Activated T-cell treated with anti-CD3 and anti-CD28 coated beads, Interleukin-2, amount 50 U/mL, for 72 hours (primary cell): ENCODE data around the gene ALKAL2. TPM values are rescaled to one million over a fixed set of nuclear protein-coding genes. Genes with fewer than 3 reads are reported as not detected.
"Not testable (repeated sequence)": the region's sequence is repeated elsewhere in the genome, so short reads cannot be mapped to it uniquely, and the experiment has no call there.

Experiments used
- ATAC-seq, 2 donors: fragments of 150-1000 bp; cut with Tn5 transposase; replicated peaks in 1 of 2; 2 replicates each; pipeline ENCODE4 v1.10.0; 2021; ENCODE audit warnings: moderate library complexity in 2 of 2, mild to moderate bottlenecking in 1 of 2
- DNase-seq, 2 donors: peaks; one replicate each; pipeline ENCODE4 v3.0.0; 2021 to 2022; ENCODE audit warnings: mixed read lengths in 1 of 2
- H3K27ac Mint-ChIP-seq: one replicate; pipeline ENCODE4 v1.8.0; 2022; ENCODE audit warnings: mild to moderate bottlenecking, moderate library complexity, mixed read lengths
- H3K27me3 Mint-ChIP-seq: one replicate; pipeline ENCODE4 v1.8.0; 2022; ENCODE audit warnings: low read depth, mixed read lengths
- H3K36me3 Mint-ChIP-seq, 2 donors: one replicate each; pipeline ENCODE4 v1.8.0; 2022; ENCODE audit warnings: mixed read lengths in 2 of 2, mild to moderate bottlenecking in 1 of 2; ENCODE audit not compliant: insufficient read depth in 2 of 2
- H3K4me1 Mint-ChIP-seq: one replicate; pipeline ENCODE4 v1.8.0; 2022; ENCODE audit warnings: low read depth, mixed read lengths
- H3K4me3 Mint-ChIP-seq, 2 donors: one replicate each; pipeline ENCODE4 v1.8.0; 2022; ENCODE audit warnings: mild to moderate bottlenecking in 2 of 2, mixed read lengths in 2 of 2, moderate library complexity in 2 of 2
- H3K9me3 Mint-ChIP-seq, 2 donors: one replicate each; pipeline ENCODE4 v1.8.0; 2022; ENCODE audit warnings: mixed read lengths in 2 of 2
- total RNA-seq, 2 donors: library from RNA; stranded (reverse); gene quantifications; one replicate each; pipeline ENCODE4 v1.2.3, GENCODE V29; 2022

The ALKAL2 gene, protein sequence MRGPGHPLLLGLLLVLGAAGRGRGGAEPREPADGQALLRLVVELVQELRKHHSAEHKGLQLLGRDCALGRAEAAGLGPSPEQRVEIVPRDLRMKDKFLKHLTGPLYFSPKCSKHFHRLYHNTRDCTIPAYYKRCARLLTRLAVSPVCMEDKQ
- under 1 TPM; 0.36 to 0.60 TPM for total RNA-seq

- peak within 1 kb of the TSS; percentile 57 to 86 for H3K4me3 Mint-ChIP-seq
- H3K9me3 Mint-ChIP-seq: no peaks in the 10 kb centered on the region
- ATAC-seq: peak; percentile 34 to 44
- H3K27ac Mint-ChIP-seq: no peak within 1 kb of the TSS
- no peaks in the 10 kb centered on the region for H3K4me1 Mint-ChIP-seq
- DNase-seq: peak; percentile 25 to 27
- no peaks in the 10 kb centered on the region for H3K36me3 Mint-ChIP-seq
- peaks cover 52% of the 10 kb centered on the region for H3K27me3 Mint-ChIP-seq
Observed at GRCh38 chr2:287911-288757, at the start of gene ALKAL2. TSS of gene ALKAL2 (minus strand) at chr2:288091. CDS start at chr2:287835, 256 bp downstream.

- peaks cover 13 to 16% of the 10 kb centered on the region in 2 donors for H3K9me3 Mint-ChIP-seq
- DNase-seq, ATAC-seq, H3K4me1 Mint-ChIP-seq, H3K4me3 Mint-ChIP-seq, H3K27ac Mint-ChIP-seq: not testable (repeated sequence)
- H3K36me3 Mint-ChIP-seq: peaks cover 10 to 15% of the 10 kb centered on the region in 2 donors
- H3K27me3 Mint-ChIP-seq: peaks cover 20% of the 10 kb centered on the region
Observed at GRCh38 chr2:336949-337348, 49.1 kb upstream of the ALKAL2 start.

- Mint-ChIP-seq H3K27me3 (peaks cover 20% of the 10 kb centered on the region), H3K9me3 (peaks cover 13 to 16% of the 10 kb centered on the region in 2 donors), H3K36me3 (peaks cover 10 to 15% of the 10 kb centered on the region in 2 donors), H3K27ac (no peak overlapping the region), H3K4me1 (no peaks in the 10 kb centered on the region), H3K4me3 (no peak overlapping the region)
- no peak for ATAC-seq
- no peak for DNase-seq
Observed at GRCh38 chr2:336360-336759, 48.5 kb upstream of the ALKAL2 start.

DNA sequence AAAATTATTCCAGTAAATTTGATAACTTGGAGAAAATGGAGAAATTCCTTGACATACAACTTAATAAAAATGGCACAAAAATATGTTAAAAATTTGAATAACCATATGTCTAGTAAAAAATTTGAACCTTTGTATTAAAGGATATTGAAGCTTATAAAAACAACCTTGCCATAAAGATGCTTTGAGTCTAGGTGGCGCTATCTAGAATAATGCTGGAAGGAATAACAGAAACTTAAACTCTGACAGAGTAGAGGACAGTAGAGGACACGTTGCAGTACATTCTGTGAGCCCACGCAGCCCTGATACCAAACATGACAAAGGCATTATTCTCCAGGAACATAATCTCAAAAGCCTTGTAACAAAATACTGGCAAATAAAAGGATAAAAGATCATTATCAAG, 44.7 kb upstream of the ALKAL2 start:
- H3K9me3 Mint-ChIP-seq: peaks cover 13 to 16% of the 10 kb centered on the region in 2 donors
- no peak overlapping the region for H3K27ac Mint-ChIP-seq
- no peak for ATAC-seq
- peaks cover 10 to 15% of the 10 kb centered on the region in 2 donors for H3K36me3 Mint-ChIP-seq
- peaks cover 40% of the 10 kb centered on the region for H3K27me3 Mint-ChIP-seq
- no peaks in the 10 kb centered on the region for H3K4me1 Mint-ChIP-seq
- DNase-seq: no peak
- H3K4me3 Mint-ChIP-seq: no peak overlapping the region

DNA sequence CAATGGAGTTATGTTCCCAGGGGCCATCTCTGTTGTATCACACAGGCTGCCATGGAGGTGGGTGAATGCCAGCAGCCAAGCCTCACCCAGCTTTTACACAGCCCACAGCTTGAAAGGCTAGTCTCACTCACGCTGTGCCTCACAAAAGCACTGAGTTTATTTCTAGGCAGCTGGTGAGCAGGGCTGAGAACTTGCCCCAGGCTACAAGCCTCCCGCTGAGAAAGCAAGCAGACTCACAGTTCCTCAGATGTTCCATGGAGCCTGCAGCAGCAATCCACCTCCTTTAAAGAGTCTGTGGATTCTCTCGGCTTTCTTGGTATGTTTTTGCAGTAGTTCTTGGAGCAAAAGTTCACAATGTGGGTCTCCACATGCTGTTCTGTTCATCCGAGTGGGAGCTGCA, 40.9 kb upstream of the ALKAL2 start:
- H3K4me1 Mint-ChIP-seq: no peaks in the 10 kb centered on the region
- H3K27me3 Mint-ChIP-seq: peaks cover 70% of the 10 kb centered on the region
- no peak for ATAC-seq
- H3K36me3 Mint-ChIP-seq: peaks cover 0 to 2% of the 10 kb centered on the region in 2 donors
- no peak overlapping the region for H3K27ac Mint-ChIP-seq
- no peak overlapping the region for H3K4me3 Mint-ChIP-seq
- H3K9me3 Mint-ChIP-seq: peaks cover 12% of the 10 kb centered on the region in 2 donors
- no peak for DNase-seq

- Mint-ChIP-seq H3K4me1 (peaks cover 14% of the 10 kb centered on the region), H3K36me3 (peaks cover 4 to 5% of the 10 kb centered on the region in 2 donors), H3K27me3 (peaks cover 35% of the 10 kb centered on the region), H3K27ac (no peak overlapping the region), H3K4me3 (no peak overlapping the region), H3K9me3 (peaks cover 16 to 17% of the 10 kb centered on the region in 2 donors)
- no peak for ATAC-seq
- no peak for DNase-seq
Observed at GRCh38 chr2:323035-323434, 35.1 kb upstream of the ALKAL2 start.

- no peak for DNase-seq
- H3K27me3 Mint-ChIP-seq: peaks cover 30% of the 10 kb centered on the region
- H3K9me3 Mint-ChIP-seq: peaks cover 16% of the 10 kb centered on the region in 2 donors
- H3K4me1 Mint-ChIP-seq: peaks cover 21% of the 10 kb centered on the region
- H3K4me3 Mint-ChIP-seq: no peak overlapping the region
- no peak for ATAC-seq
- H3K36me3 Mint-ChIP-seq: peaks cover 4% of the 10 kb centered on the region in 2 donors
- no peak overlapping the region for H3K27ac Mint-ChIP-seq
Observed at GRCh38 chr2:322326-322725, 34.4 kb upstream of the ALKAL2 start.

DNA sequence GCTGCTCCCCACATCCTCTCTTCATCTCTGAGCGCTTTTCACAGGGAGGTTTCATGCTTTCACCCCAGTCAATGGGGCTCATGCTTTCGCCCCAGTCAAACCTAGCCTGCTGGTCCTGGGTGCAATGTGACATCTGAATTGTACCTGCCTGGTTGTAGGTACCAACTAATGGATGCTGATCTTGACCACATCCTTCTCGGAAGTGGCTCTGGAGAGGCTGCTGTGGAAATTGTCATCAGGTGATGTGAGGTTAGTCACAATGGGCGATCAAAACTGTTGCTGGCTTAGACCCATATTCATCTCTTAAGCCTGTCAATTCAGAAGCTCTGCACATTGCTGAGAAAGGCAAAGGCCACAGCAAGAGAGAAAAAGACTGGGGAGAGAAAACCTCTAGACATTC, 32.7 kb upstream of the ALKAL2 start:
- no peak overlapping the region for H3K4me3 Mint-ChIP-seq
- no peak for ATAC-seq
- peaks cover 8 to 10% of the 10 kb centered on the region in 2 donors for H3K9me3 Mint-ChIP-seq
- H3K36me3 Mint-ChIP-seq: peaks cover 2 to 4% of the 10 kb centered on the region in 2 donors
- H3K27ac Mint-ChIP-seq: no peak overlapping the region
- peaks cover 25% of the 10 kb centered on the region for H3K27me3 Mint-ChIP-seq
- DNase-seq: no peak
- peaks cover 24% of the 10 kb centered on the region for H3K4me1 Mint-ChIP-seq

GRCh38 chr2:319059-319600, 31.2 kb upstream of the ALKAL2 start:
- ATAC-seq: no peak
- H3K4me1 Mint-ChIP-seq: peaks cover 24% of the 10 kb centered on the region
- H3K36me3 Mint-ChIP-seq: peaks cover 2 to 4% of the 10 kb centered on the region in 2 donors
- peak overlapping the region; percentile 97 for H3K27ac Mint-ChIP-seq
- DNase-seq: peak in 1 of 2 donors; percentile 4
- H3K4me3 Mint-ChIP-seq: peak overlapping the region; percentile 68 to 92
- H3K9me3 Mint-ChIP-seq: peaks cover 6% of the 10 kb centered on the region in 2 donors
- peaks cover 11% of the 10 kb centered on the region for H3K27me3 Mint-ChIP-seq

GRCh38 chr2:317501-318424, 29.9 kb upstream of the ALKAL2 start:
- Mint-ChIP-seq H3K4me1 (peaks cover 24% of the 10 kb centered on the region), H3K27me3 (peaks cover 8% of the 10 kb centered on the region), H3K4me3 (peak overlapping the region; percentile 68 to 92), H3K27ac (peak overlapping the region; percentile 97), H3K36me3 (peaks cover 2 to 4% of the 10 kb centered on the region in 2 donors), H3K9me3 (peaks cover 6% of the 10 kb centered on the region in 2 donors)
- DNase-seq: peak; percentile 50 to 53
- peak; percentile 89 to 90 for ATAC-seq

GRCh38 chr2:316381-316780, 28.5 kb upstream of the ALKAL2 start:
- Mint-ChIP-seq H3K36me3 (peaks cover 2 to 4% of the 10 kb centered on the region in 2 donors), H3K27ac (peak overlapping the region; percentile 44), H3K9me3 (peaks cover 6% of the 10 kb centered on the region in 2 donors), H3K4me1 (peaks cover 24% of the 10 kb centered on the region), H3K27me3 (peaks cover 8% of the 10 kb centered on the region), H3K4me3 (no peak overlapping the region)
- no peak for ATAC-seq
- no peak for DNase-seq

DNA sequence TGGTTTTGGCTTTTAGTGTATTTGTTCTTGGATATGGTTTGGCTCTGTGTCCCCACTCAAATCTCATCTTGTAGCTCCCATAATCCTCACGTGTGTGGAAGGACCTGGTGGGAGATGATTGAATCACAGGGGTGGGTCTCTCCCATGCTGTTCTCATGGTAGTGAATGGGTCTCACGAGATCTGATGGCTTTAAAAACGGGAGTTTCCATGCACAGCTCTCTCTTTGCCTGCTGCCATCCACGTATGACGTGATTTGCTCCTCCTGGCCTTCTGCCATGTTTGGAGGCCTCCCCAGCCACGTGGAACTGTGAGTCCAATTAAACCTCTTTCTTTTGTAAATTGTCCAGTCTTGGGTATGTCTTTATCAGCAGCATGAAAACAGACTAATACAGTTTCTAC, 28.0 kb upstream of the ALKAL2 start:
- ATAC-seq, H3K9me3 Mint-ChIP-seq, H3K36me3 Mint-ChIP-seq, H3K27me3 Mint-ChIP-seq, DNase-seq, H3K4me3 Mint-ChIP-seq: not testable (repeated sequence)
- peaks cover 24% of the 10 kb centered on the region for H3K4me1 Mint-ChIP-seq
- H3K27ac Mint-ChIP-seq: peak overlapping the region; percentile 44
